ENCODE measurements around the gene CNDP2.
"Not testable (repeated sequence)": the region's sequence is repeated elsewhere in the genome, so short reads cannot be mapped to it uniquely, and the experiment has no call there.

CNDP2 gene

DNA sequence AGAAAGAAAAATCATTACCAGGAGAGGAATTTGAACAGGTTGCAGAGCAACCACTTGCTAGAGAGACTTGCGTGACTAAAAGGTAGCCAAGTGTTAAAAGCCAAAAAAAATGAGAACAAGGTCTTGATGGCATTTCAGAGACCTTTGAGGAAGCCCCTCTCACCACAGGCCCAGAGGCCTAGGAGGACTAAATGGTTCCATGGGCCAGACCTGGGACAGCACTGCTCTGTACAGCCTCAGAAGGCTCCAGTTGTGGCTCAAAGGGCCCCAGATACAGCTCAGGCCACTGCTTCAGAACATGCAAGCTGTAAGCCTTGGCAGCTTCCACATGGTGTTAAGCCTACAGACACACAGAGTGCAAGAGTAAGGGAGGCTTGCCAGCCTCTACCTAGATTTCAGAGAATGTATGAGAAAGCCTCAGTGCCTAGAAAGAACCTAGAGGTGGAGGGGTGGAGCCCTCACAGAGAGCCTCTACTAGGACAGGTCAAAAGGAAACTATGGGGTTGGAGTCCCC lies 53.5 kb downstream of the CNDP2 start:
- Histone ChIP-seq H3K4me1 (ENCODE audit: control insufficient read depth, insufficient read depth, low read length) (no peaks in the 10 kb centered on the region), H3K9me3 (ENCODE audit: control insufficient read depth, insufficient read depth, low read length) (no peaks in the 10 kb centered on the region; the same call in 1 of the 2 replicates), H3K36me3 (ENCODE audit: control insufficient read depth, insufficient read depth, low read length) (no peaks in the 10 kb centered on the region), H3K27ac (ENCODE audit: low read length) (no peak overlapping the region), H3K4me3 (ENCODE audit: low read length) (no peak overlapping the region), H3K27me3 (ENCODE audit: control insufficient read depth, insufficient read depth, low read length) (no peaks in the 10 kb centered on the region)
- no CpG with 5 or more reads among the region's 1 CpG for WGBS (ENCODE audit: insufficient coverage, insufficient read length)
- DNase-seq (ENCODE audit: low read depth, low spot score), result no peak

DNA sequence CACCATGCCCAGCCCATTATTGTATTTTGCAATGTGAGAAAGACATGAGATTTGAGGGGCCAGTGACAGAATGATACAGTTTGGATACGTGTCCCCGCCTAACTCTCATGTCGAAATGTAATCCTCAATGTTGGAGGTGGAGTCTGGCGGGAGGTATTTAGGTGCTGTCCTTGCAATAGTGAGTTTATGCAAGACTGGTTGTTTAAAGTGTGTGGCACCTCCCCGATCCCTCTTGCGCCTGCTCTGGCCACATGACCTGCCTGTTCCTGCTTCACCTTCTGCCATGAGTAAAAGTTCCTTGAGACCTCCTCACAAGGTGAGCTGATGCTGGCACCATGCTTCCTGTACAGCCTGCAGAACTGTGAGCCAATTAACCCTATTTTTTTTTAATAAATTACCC lies 54.7 kb downstream of the CNDP2 start:
- H3K36me3 ChIP-seq (ENCODE audit: control insufficient read depth, insufficient read depth, low read length), result no peaks in the 10 kb centered on the region
- no peak overlapping the region for H3K27ac ChIP-seq (ENCODE audit: low read length)
- no peak overlapping the region for H3K4me3 ChIP-seq (ENCODE audit: low read length)
- DNase-seq (ENCODE audit: low read depth, low spot score), result no peak
- H3K4me1 ChIP-seq (ENCODE audit: control insufficient read depth, insufficient read depth, low read length), result no peaks in the 10 kb centered on the region
- WGBS (ENCODE audit: insufficient coverage, insufficient read length), result no CpG with 5 or more reads among the region's 6 CpGs
- no peaks in the 10 kb centered on the region; the same call in 1 of the 2 replicates for H3K9me3 ChIP-seq (ENCODE audit: control insufficient read depth, insufficient read depth, low read length)
- no peaks in the 10 kb centered on the region for H3K27me3 ChIP-seq (ENCODE audit: control insufficient read depth, insufficient read depth, low read length)

DNA sequence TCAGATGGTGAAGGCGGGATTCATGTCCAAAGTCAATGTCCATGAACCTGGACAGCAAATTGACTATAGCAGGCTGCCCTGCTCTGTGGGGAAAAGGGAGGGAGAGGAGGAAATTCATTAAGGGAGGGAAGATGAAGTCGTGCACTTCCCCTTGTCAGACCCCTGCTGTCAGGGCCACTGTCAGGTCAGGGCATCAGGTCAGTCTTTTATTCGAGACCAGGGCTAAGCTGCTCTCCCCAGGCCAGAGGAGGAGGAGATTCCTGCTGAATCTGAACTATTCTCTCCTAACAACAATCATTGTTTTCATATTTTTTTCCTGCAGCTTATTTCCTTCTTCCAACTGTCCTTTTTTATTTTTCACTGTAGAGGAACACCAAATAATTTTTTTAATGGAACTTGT lies 55.3 kb downstream of the CNDP2 start:
- DNase-seq (ENCODE audit: low read depth, low spot score), result no peak
- Histone ChIP-seq H3K27me3 (ENCODE audit: control insufficient read depth, insufficient read depth, low read length) (no peaks in the 10 kb centered on the region), H3K27ac (ENCODE audit: low read length) (no peak overlapping the region), H3K4me3 (ENCODE audit: low read length) (no peak overlapping the region), H3K4me1 (ENCODE audit: control insufficient read depth, insufficient read depth, low read length) (no peaks in the 10 kb centered on the region), H3K36me3 (ENCODE audit: control insufficient read depth, insufficient read depth, low read length) (no peaks in the 10 kb centered on the region), H3K9me3 (ENCODE audit: control insufficient read depth, insufficient read depth, low read length) (no peaks in the 10 kb centered on the region; the same call in 1 of the 2 replicates)
- WGBS (ENCODE audit: insufficient coverage, insufficient read length), result no CpG with 5 or more reads among the region's 3 CpGs

DNA sequence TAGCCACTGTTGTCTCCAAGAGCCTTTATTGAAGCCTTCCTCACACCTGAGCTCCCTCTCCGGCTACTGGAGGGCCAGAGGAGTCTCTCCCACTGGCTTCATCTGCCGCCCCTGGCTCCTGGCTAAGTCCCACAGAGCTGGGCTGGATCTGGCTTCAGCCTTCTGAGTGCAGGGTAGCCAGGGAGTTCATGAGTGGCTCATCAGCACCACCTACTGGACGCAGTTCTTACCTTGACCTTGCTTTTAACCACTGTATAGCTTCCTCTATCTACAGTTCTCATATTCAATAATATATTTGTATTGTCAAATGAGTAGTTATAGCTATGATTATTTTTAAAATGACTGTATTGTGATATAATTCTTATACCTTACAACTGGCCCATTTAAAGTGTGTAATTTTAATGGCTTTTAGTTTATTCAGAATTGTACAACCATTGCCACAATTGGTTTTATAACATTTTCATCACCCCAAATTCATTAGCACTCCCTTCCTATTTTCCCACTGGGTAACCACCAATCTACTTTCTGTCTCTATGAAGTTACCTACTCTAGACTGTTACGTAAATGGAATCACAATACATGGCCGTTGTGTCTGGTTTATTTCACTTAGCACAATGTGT lies 55.9 kb downstream of the CNDP2 start:
- no peaks in the 10 kb centered on the region for H3K36me3 ChIP-seq (ENCODE audit: control insufficient read depth, insufficient read depth, low read length)
- no CpG with 5 or more reads among the region's 5 CpGs for WGBS (ENCODE audit: insufficient coverage, insufficient read length)

DNA sequence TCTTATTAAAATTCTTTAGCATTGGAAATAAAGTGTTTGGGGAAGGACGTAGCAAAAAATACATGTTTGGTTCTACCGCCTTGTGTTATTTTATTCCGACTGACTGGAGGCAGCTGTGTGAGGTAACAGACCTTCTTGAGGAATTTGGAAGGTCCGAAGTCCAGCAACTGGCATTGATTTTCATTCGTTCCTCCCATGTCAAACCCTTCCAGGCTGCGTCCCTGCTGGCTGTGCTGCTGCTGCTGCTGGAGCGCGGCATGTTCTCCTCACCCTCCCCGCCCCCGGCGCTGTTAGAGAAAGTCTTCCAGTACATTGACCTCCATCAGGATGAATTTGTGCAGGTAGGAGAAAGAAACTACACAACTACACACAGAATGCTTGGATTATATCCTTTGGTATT lies 60.0 kb downstream of the CNDP2 start:
- H3K9me3 ChIP-seq (ENCODE audit: control insufficient read depth, insufficient read depth, low read length), result no peaks in the 10 kb centered on the region
- no peak for DNase-seq (ENCODE audit: low read depth, low spot score)
- H3K4me3 ChIP-seq (ENCODE audit: low read length), result no peak overlapping the region
- WGBS (ENCODE audit: insufficient coverage, insufficient read length), result no CpG with 5 or more reads among the region's 11 CpGs
- H3K36me3 ChIP-seq (ENCODE audit: control insufficient read depth, insufficient read depth, low read length), result no peaks in the 10 kb centered on the region
- H3K4me1 ChIP-seq (ENCODE audit: control insufficient read depth, insufficient read depth, low read length), result no peaks in the 10 kb centered on the region
- no peaks in the 10 kb centered on the region for H3K27me3 ChIP-seq (ENCODE audit: control insufficient read depth, insufficient read depth, low read length)
- no peak overlapping the region for H3K27ac ChIP-seq (ENCODE audit: low read length)

More for the DNA sequence above, 55.9 kb downstream of the CNDP2 start:
- Histone ChIP-seq H3K27ac (ENCODE audit: low read length) (no peak overlapping the region), H3K9me3 (ENCODE audit: control insufficient read depth, insufficient read depth, low read length) (no peaks in the 10 kb centered on the region; the same call in 1 of the 2 replicates), H3K4me3 (ENCODE audit: low read length) (no peak overlapping the region), H3K4me1 (ENCODE audit: control insufficient read depth, insufficient read depth, low read length) (no peaks in the 10 kb centered on the region), H3K27me3 (ENCODE audit: control insufficient read depth, insufficient read depth, low read length) (no peaks in the 10 kb centered on the region)
- DNase-seq (ENCODE audit: low read depth, low spot score), result peak; percentile 88

DNA sequence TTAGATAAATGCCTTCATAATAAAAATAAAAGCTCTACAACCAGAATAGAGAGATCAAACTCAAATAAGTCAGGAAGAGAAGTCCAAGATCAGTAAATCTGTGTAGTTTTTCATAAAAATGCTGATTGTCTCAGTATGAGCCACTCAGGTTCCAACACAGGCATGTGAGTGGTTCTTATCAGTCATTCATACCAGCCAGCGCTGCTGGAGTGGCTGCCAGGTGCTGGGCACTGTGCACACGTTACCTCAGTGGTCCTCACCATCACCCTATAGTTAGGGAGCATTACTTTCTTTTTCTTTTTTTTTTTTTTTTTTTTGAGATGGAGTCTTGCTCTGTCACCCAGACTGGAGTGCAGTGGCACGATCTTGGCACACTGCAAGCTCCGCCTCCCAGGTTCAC lies 61.9 kb downstream of the CNDP2 start:
- no peaks in the 10 kb centered on the region for H3K4me1 ChIP-seq (ENCODE audit: control insufficient read depth, insufficient read depth, low read length)
- DNase-seq (ENCODE audit: low read depth, low spot score), result no peak
- no peaks in the 10 kb centered on the region for H3K9me3 ChIP-seq (ENCODE audit: control insufficient read depth, insufficient read depth, low read length)
- WGBS (ENCODE audit: insufficient coverage, insufficient read length), result no CpG with 5 or more reads among the region's 4 CpGs
- H3K36me3 ChIP-seq (ENCODE audit: control insufficient read depth, insufficient read depth, low read length), result no peaks in the 10 kb centered on the region
- no peak overlapping the region for H3K4me3 ChIP-seq (ENCODE audit: low read length)
- H3K27me3 ChIP-seq (ENCODE audit: control insufficient read depth, insufficient read depth, low read length), result no peaks in the 10 kb centered on the region
- H3K27ac ChIP-seq (ENCODE audit: low read length), result no peak overlapping the region

DNA sequence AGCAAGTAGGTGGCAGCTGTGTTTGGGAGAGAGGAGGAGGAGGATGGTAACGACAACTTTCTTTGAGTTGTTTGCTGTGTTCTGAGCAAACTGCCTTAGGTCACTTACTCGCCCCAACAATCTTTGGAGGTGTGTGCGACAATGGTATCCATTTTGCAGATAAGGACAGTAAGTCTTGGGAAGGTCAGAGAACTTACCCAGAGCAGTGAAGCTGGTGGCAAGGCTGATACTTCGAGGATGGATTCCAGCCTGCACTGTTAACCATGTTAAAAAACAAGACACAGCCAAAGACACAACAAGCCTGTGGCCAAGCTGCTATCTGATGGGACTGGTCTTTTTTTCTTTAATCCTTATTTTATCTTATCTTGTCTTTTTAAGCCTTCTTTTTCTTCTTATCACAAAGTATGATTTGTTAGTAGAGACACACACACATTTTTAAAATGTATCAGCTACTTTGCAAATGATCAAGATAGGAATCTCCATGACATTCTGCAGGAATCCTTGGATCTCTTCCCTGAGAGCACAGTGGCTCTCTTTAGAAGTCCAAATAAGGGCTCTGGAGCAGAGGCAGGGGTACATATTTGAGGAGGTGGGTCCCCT lies 66.1 kb downstream of the CNDP2 start:
- no peaks in the 10 kb centered on the region for H3K4me1 ChIP-seq (ENCODE audit: control insufficient read depth, insufficient read depth, low read length)
- DNase-seq (ENCODE audit: low read depth, low spot score), result no peak
- H3K27me3 ChIP-seq (ENCODE audit: control insufficient read depth, insufficient read depth, low read length), result no peaks in the 10 kb centered on the region
- no peak overlapping the region for H3K4me3 ChIP-seq (ENCODE audit: low read length)
- no peaks in the 10 kb centered on the region for H3K9me3 ChIP-seq (ENCODE audit: control insufficient read depth, insufficient read depth, low read length)
- H3K36me3 ChIP-seq (ENCODE audit: control insufficient read depth, insufficient read depth, low read length), result no peaks in the 10 kb centered on the region
- WGBS (ENCODE audit: insufficient coverage, insufficient read length), result no CpG with 5 or more reads among the region's 4 CpGs
- H3K27ac ChIP-seq (ENCODE audit: low read length), result no peak overlapping the region

DNA sequence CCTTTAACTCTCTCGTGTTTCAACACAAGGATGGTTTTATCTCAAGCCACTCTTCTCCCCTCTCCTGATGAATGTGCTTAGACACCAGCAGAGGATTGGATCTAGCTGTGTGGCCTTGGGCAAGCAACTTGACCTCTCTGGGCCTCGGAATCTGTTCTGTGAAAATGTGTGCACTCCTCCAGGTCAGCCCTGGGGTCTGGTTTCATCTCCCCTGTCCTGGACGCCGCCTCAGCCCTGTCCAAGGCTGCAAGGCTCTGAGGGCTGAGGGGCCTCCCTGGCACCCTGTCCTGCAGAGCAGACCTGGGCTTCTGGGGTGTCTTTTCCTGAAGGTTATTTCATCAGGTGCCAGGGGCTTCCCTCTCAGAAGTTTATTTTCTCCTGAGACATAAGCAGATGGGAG lies 66.6 kb downstream of the CNDP2 start:
- no peak overlapping the region for H3K27ac ChIP-seq (ENCODE audit: low read length)

DNA sequence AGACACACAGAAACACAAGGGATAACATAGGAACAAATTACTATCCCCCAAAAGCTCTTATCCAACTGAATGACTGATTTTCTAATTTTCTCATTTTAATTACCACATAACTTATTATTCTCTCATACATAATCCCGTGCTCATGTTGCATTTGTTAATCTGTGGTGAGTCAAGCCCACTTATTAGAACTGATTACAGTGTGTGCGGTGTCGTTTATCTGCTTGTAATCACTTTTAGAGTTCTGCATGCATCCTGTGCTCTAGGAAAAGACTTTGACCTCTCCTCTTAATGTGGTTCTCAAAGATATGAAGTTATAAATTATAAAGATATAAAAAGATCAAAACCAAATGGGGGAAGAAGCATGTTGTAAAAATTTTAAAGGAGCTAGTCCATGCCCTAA lies 67.8 kb downstream of the CNDP2 start:
- Histone ChIP-seq H3K9me3 (ENCODE audit: control insufficient read depth, insufficient read depth, low read length) (no peaks in the 10 kb centered on the region), H3K36me3 (ENCODE audit: control insufficient read depth, insufficient read depth, low read length) (no peaks in the 10 kb centered on the region), H3K27ac (ENCODE audit: low read length) (no peak overlapping the region), H3K4me3 (ENCODE audit: low read length) (no peak overlapping the region), H3K4me1 (ENCODE audit: control insufficient read depth, insufficient read depth, low read length) (no peaks in the 10 kb centered on the region), H3K27me3 (ENCODE audit: control insufficient read depth, insufficient read depth, low read length) (no peaks in the 10 kb centered on the region)
- no peak for DNase-seq (ENCODE audit: low read depth, low spot score)
- WGBS (ENCODE audit: insufficient coverage, insufficient read length), result 100% methylated on average over 1 of the region's 3 CpGs

More for the DNA sequence above, 66.6 kb downstream of the CNDP2 start:
- no CpG with 5 or more reads among the region's 4 CpGs for WGBS (ENCODE audit: insufficient coverage, insufficient read length)
- Histone ChIP-seq H3K4me3 (ENCODE audit: low read length) (no peak overlapping the region), H3K9me3 (ENCODE audit: control insufficient read depth, insufficient read depth, low read length) (no peaks in the 10 kb centered on the region), H3K36me3 (ENCODE audit: control insufficient read depth, insufficient read depth, low read length) (no peaks in the 10 kb centered on the region), H3K27me3 (ENCODE audit: control insufficient read depth, insufficient read depth, low read length) (no peaks in the 10 kb centered on the region), H3K4me1 (ENCODE audit: control insufficient read depth, insufficient read depth, low read length) (no peaks in the 10 kb centered on the region)
- no peak for DNase-seq (ENCODE audit: low read depth, low spot score)

DNA sequence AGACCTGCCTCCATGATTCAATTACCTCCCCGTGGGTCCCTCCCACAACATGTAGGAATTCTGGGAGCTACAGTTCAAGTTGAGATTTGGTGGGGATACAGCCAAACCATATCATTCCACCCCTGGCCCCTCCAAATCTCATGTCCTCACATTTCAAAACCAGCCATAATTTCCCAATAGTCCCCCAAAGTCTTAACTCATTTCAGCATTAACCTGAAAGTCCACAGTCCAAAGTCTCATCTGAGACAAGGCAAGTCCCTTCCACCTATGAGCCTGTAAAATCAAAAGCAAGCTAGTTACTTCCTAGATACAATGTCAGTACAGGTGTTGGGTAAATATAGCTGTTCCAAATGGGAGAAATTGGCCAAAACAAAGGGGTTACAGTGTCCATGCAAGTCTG lies 69.0 kb downstream of the CNDP2 start:
- DNase-seq (ENCODE audit: low read depth, low spot score); H3K27ac ChIP-seq (ENCODE audit: low read length); H3K4me1 ChIP-seq (ENCODE audit: control insufficient read depth, insufficient read depth, low read length); H3K4me3 ChIP-seq (ENCODE audit: low read length); H3K9me3 ChIP-seq (ENCODE audit: control insufficient read depth, insufficient read depth, low read length); H3K27me3 ChIP-seq (ENCODE audit: control insufficient read depth, insufficient read depth, low read length); H3K36me3 ChIP-seq (ENCODE audit: control insufficient read depth, insufficient read depth, low read length): not testable (repeated sequence)
- WGBS (ENCODE audit: insufficient coverage, insufficient read length), result no CpG with 5 or more reads among the region's 1 CpG

DNA sequence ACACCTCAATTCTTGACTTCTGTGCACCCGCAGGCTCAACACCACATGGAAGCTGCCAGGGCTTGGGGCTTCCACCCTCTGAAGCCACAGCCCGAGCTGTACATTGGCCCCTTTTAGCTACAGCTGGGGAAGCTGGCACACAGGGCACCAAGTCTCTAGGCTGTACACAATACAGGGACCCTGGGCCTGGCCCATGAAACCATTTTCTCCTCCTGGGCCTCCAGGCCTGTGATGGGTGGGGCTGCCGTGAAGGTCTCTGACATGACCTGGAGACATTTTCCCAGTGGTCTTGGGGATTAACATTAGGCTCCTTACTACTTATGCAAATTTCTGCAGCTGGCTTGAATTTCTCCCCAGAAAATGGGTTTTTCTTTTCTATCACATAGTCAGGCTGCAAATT lies 69.8 kb downstream of the CNDP2 start:
- no CpG with 5 or more reads among the region's 3 CpGs for WGBS (ENCODE audit: insufficient coverage, insufficient read length)

More for the DNA sequence above, 69.8 kb downstream of the CNDP2 start:
- DNase-seq (ENCODE audit: low read depth, low spot score); H3K4me3 ChIP-seq (ENCODE audit: low read length); H3K27ac ChIP-seq (ENCODE audit: low read length); H3K4me1 ChIP-seq (ENCODE audit: control insufficient read depth, insufficient read depth, low read length); H3K27me3 ChIP-seq (ENCODE audit: control insufficient read depth, insufficient read depth, low read length); H3K36me3 ChIP-seq (ENCODE audit: control insufficient read depth, insufficient read depth, low read length); H3K9me3 ChIP-seq (ENCODE audit: control insufficient read depth, insufficient read depth, low read length): not testable (repeated sequence)
